ENCODE measurements around the gene KRT71. TPM values are rescaled to one million over a fixed set of nuclear protein-coding genes. Genes with fewer than 3 reads are reported as not detected.

KRT71 gene
- total and polyA plus RNA-seq, 4 donors, result 0.06 to 0.35 (median 0.33) TPM; not detected in 1

- no peak overlapping the region for H3K4me3 ChIP-seq (ENCODE audit: low read depth, low read length)
- H3K4me1 ChIP-seq (ENCODE audit: control insufficient read depth, insufficient read depth, low read length), result peaks cover 16% of the 10 kb centered on the region
- no peaks in the 10 kb centered on the region for H3K36me3 ChIP-seq (ENCODE audit: control insufficient read depth, insufficient read depth, low read length)
- no peak for DNase-seq (ENCODE audit: low read depth in 4 of 6, low spot score in 6 of 6)
- WGBS (ENCODE audit: insufficient coverage), result 85% methylated on average over 2 of the region's 4 CpGs
- H3K27me3 ChIP-seq (ENCODE audit: control insufficient read depth, insufficient read depth, low read length), result no peaks in the 10 kb centered on the region
- no peak overlapping the region for H3K27ac ChIP-seq (ENCODE audit: low read depth, low read length)
- H3K9me3 ChIP-seq (ENCODE audit: control insufficient read depth, insufficient read depth, low read length), result no peaks in the 10 kb centered on the region
These were observed 25.7 kb downstream of the KRT71 start for GRCh38 chr12:52527121-52527800.

GRCh38 chr12:52526511-52526951, 26.4 kb downstream of the KRT71 start:
- Histone ChIP-seq H3K27me3 (ENCODE audit: control insufficient read depth, insufficient read depth, low read length) (no peaks in the 10 kb centered on the region), H3K27ac (ENCODE audit: low read depth, low read length) (no peak overlapping the region), H3K9me3 (ENCODE audit: control insufficient read depth, insufficient read depth, low read length) (no peaks in the 10 kb centered on the region), H3K36me3 (ENCODE audit: control insufficient read depth, insufficient read depth, low read length) (no peaks in the 10 kb centered on the region), H3K4me1 (ENCODE audit: control insufficient read depth, insufficient read depth, low read length) (peaks cover 22% of the 10 kb centered on the region), H3K4me3 (ENCODE audit: low read depth, low read length) (no peak overlapping the region)
- no peak for DNase-seq (ENCODE audit: low read depth in 4 of 6, low spot score in 6 of 6)
- 89% methylated on average over 8 of the region's 8 CpGs for WGBS (ENCODE audit: insufficient coverage)

DNA sequence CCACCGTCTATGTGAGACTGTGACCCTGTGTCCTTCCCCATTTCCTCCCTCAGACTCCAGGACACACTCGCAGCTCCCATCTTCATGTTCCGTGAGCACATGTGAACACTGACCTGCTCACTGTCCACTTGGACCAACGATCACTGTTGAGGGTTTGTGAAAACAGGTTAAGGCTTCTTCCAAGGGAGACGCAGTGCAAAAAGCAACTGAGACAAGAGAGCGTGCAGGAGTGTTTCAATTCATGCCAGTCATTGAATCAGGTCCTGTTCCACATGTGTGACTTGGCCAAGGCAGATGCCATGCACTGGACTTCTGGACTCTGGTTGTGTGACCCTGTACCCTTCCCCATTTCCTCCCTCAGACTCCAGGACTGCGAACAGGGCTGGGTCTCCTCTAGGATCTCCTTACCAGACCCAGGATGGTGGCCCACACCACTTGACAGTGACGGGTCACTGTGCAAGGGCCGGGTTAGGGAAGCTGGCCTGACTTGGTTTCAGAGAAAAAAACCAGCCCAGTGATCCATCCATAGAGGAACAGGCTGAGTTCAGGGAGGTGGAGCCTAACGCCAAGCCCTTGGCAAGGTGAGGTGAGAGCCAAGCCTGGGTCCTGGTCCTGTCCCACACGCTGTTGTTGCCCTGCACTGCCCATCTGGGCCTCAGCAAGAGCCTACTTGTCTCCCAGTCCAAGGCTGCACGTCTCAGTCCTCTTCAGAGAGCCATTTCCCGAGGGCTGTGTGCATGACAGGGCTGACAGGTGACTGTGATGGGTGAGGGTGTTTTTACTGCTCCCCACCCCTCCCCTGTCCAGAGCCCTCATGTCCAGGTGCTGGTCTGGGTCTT, 27.1 kb downstream of the KRT71 start:
- DNase-seq (ENCODE audit: low read depth in 4 of 6, low spot score in 6 of 6), result no peak
- Histone ChIP-seq H3K27me3 (ENCODE audit: control insufficient read depth, insufficient read depth, low read length) (no peaks in the 10 kb centered on the region), H3K9me3 (ENCODE audit: control insufficient read depth, insufficient read depth, low read length) (no peaks in the 10 kb centered on the region), H3K4me3 (ENCODE audit: low read depth, low read length) (no peak overlapping the region), H3K27ac (ENCODE audit: low read depth, low read length) (no peak overlapping the region), H3K4me1 (ENCODE audit: control insufficient read depth, insufficient read depth, low read length) (peaks cover 22% of the 10 kb centered on the region), H3K36me3 (ENCODE audit: control insufficient read depth, insufficient read depth, low read length) (no peaks in the 10 kb centered on the region)
- WGBS (ENCODE audit: insufficient coverage), result 92% methylated on average over 12 of the region's 13 CpGs

DNA sequence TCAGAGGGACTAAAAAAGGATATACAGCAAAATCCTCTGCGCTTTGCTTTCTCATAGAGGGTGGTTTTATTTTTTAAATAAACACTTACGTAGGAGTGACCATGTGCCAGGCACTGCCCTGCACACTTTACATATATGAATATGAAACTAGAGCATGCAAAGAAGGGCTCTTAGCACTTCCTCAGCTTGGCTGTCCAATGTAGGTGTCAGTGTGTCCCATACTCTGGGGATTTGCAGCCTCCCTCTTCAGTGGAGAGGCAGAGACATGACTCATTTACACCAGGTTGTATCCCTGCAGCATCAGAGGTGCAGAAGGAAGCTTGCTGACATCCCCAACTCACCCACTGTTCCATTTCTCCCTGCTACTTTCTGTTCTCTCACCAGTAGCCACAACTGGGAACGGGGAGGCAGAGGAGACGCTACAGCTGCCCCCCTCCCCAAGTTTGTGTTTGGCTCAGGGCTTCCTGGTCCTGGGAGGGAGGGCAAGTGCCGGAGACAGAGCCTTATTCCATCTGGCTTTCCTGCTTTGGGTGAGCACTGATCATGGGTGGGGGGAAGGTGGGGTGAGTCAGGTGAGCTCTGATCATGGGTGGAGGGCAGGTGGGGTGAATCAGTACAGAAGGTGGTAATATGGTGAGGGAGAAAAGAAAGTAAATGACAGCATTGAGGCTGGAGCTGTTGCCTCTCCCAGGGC, 27.9 kb downstream of the KRT71 start:
- no peaks in the 10 kb centered on the region for H3K9me3 ChIP-seq (ENCODE audit: control insufficient read depth, insufficient read depth, low read length)
- 76% methylated on average over 3 of the region's 5 CpGs for WGBS (ENCODE audit: insufficient coverage)
- H3K4me1 ChIP-seq (ENCODE audit: control insufficient read depth, insufficient read depth, low read length), result peaks cover 22% of the 10 kb centered on the region
- H3K36me3 ChIP-seq (ENCODE audit: control insufficient read depth, insufficient read depth, low read length), result no peaks in the 10 kb centered on the region
- no peaks in the 10 kb centered on the region for H3K27me3 ChIP-seq (ENCODE audit: control insufficient read depth, insufficient read depth, low read length)
- H3K27ac ChIP-seq (ENCODE audit: low read depth, low read length), result no peak overlapping the region
- no peak for DNase-seq (ENCODE audit: low read depth in 4 of 6, low spot score in 6 of 6)
- H3K4me3 ChIP-seq (ENCODE audit: low read depth, low read length), result no peak overlapping the region

GRCh38 chr12:52524241-52524897, 28.6 kb downstream of the KRT71 start:
- H3K27ac ChIP-seq (ENCODE audit: low read depth, low read length), result no peak overlapping the region
- peaks cover 22% of the 10 kb centered on the region for H3K4me1 ChIP-seq (ENCODE audit: control insufficient read depth, insufficient read depth, low read length)
- no peaks in the 10 kb centered on the region for H3K36me3 ChIP-seq (ENCODE audit: control insufficient read depth, insufficient read depth, low read length)
- no peaks in the 10 kb centered on the region for H3K9me3 ChIP-seq (ENCODE audit: control insufficient read depth, insufficient read depth, low read length)
- DNase-seq (ENCODE audit: low read depth in 4 of 6, low spot score in 6 of 6), result no peak
- H3K4me3 ChIP-seq (ENCODE audit: low read depth, low read length), result no peak overlapping the region
- WGBS (ENCODE audit: insufficient coverage), result 62% methylated on average over 5 of the region's 6 CpGs
- no peaks in the 10 kb centered on the region for H3K27me3 ChIP-seq (ENCODE audit: control insufficient read depth, insufficient read depth, low read length)

- no peak for DNase-seq (ENCODE audit: low read depth in 4 of 6, low spot score in 6 of 6)
- Histone ChIP-seq H3K4me1 (ENCODE audit: control insufficient read depth, insufficient read depth, low read length) (peaks cover 23% of the 10 kb centered on the region), H3K36me3 (ENCODE audit: control insufficient read depth, insufficient read depth, low read length) (no peaks in the 10 kb centered on the region), H3K9me3 (ENCODE audit: control insufficient read depth, insufficient read depth, low read length) (no peaks in the 10 kb centered on the region), H3K4me3 (ENCODE audit: low read depth, low read length) (no peak overlapping the region), H3K27ac (ENCODE audit: low read depth, low read length) (no peak overlapping the region), H3K27me3 (ENCODE audit: control insufficient read depth, insufficient read depth, low read length) (no peaks in the 10 kb centered on the region)
- WGBS (ENCODE audit: insufficient coverage), result 86% methylated on average over 3 of the region's 4 CpGs
These were observed 29.1 kb downstream of the KRT71 start for GRCh38 chr12:52523824-52524223.

- WGBS (ENCODE audit: insufficient coverage), result 59% methylated on average over 7 of the region's 10 CpGs
- peaks cover 17% of the 10 kb centered on the region for H3K4me1 ChIP-seq (ENCODE audit: control insufficient read depth, insufficient read depth, low read length)
- no peak overlapping the region for H3K27ac ChIP-seq (ENCODE audit: low read depth, low read length)
These were observed 30.5 kb downstream of the KRT71 start for GRCh38 chr12:52522346-52523011.

DNA sequence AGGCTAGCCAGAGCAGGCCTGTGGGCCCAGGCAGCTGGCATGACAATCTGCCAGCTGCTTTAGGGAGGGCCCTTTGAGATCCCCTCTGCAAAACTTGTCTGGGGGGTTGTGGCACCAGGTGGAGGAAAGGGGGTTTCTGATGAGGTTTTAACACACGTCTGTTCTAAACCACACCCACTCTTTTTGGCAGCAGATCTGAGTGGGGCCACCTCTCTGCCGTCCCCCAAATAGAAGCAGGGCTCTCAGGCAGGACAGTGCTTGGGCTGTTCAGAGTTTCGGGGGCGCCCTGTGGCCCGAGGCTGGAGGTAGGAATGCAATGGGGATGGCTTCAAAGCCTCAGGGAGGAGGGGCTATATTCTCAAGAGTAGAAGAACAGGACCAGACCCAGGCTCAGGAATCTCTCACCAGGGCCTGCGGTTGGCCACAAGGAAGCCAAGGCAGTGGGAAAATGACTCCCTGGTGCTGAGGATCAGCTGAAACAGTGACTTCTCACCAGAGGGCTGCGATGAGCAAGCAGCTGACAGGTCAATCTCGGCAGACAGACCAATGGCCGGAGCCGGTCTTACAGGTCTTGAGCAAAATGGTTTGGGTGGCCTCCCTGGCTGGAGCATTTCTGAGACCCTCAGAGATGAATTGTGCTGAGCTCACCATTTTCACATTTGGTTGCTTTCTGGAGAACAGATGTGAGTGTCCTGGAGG, 31.2 kb downstream of the KRT71 start:
- DNase-seq (ENCODE audit: low read depth in 4 of 6, low spot score in 6 of 6), result no peak
- H3K4me3 ChIP-seq (ENCODE audit: low read depth, low read length), result no peak overlapping the region
- no peaks in the 10 kb centered on the region for H3K9me3 ChIP-seq (ENCODE audit: control insufficient read depth, insufficient read depth, low read length)
- no peak overlapping the region for H3K27ac ChIP-seq (ENCODE audit: low read depth, low read length)
- H3K27me3 ChIP-seq (ENCODE audit: control insufficient read depth, insufficient read depth, low read length), result no peaks in the 10 kb centered on the region
- peaks cover 17% of the 10 kb centered on the region for H3K4me1 ChIP-seq (ENCODE audit: control insufficient read depth, insufficient read depth, low read length)
- WGBS (ENCODE audit: insufficient coverage), result 83% methylated on average over 9 of the region's 10 CpGs
- no peaks in the 10 kb centered on the region for H3K36me3 ChIP-seq (ENCODE audit: control insufficient read depth, insufficient read depth, low read length)

More at GRCh38 chr12:52522346-52523011, 30.5 kb downstream of the KRT71 start:
- Histone ChIP-seq H3K9me3 (ENCODE audit: control insufficient read depth, insufficient read depth, low read length) (no peaks in the 10 kb centered on the region), H3K27me3 (ENCODE audit: control insufficient read depth, insufficient read depth, low read length) (no peaks in the 10 kb centered on the region), H3K4me3 (ENCODE audit: low read depth, low read length) (no peak overlapping the region), H3K36me3 (ENCODE audit: control insufficient read depth, insufficient read depth, low read length) (no peaks in the 10 kb centered on the region)
- peak in 1 of 6 donors; percentile 46 for DNase-seq (ENCODE audit: low read depth in 4 of 6, low spot score in 6 of 6)

Measured in spinal cord (tissue), 10 donors.